ENCODE measurements around the gene RYR3. TPM values are rescaled to one million over a fixed set of nuclear protein-coding genes. Genes with fewer than 3 reads are reported as not detected.
"Not testable (repeated sequence)": the region's sequence is repeated elsewhere in the genome, so short reads cannot be mapped to it uniquely, and the experiment has no call there.

Gene RYR3
- total RNA-seq, 1 experiment from 2014 or later = not detected

GRCh38 chr15:33754242-33754641, 443.5 kb downstream of the RYR3 start:
- no peak for DNase-seq (ENCODE audit: low read depth)

DNA sequence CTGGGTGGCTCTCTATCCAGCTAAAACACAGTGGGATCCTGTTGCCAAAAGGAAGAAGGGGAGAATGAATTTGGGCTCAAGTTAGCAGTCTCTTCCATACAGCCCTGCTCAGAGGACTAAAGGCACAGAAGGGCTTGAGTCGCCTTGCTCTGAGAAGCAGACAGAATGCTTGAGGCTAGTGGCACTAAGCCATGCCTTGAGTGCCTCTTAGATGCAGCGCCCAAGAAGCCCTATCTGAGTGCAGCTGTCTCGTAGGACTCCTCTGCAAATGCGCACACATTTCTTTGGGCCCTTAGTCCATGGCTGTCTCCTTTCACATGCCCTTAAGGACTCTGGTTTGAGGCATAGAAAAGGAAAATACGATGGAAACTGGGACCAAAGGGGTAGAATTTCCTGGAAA, 446.2 kb downstream of the RYR3 start:
- no peak for DNase-seq (ENCODE audit: low read depth)

- no peak for DNase-seq (ENCODE audit: low read depth)
Observed at GRCh38 chr15:33757516-33758232, 446.9 kb downstream of the RYR3 start.

GRCh38 chr15:33766389-33766788, 455.6 kb downstream of the RYR3 start:
- no peak for DNase-seq (ENCODE audit: low read depth)

DNA sequence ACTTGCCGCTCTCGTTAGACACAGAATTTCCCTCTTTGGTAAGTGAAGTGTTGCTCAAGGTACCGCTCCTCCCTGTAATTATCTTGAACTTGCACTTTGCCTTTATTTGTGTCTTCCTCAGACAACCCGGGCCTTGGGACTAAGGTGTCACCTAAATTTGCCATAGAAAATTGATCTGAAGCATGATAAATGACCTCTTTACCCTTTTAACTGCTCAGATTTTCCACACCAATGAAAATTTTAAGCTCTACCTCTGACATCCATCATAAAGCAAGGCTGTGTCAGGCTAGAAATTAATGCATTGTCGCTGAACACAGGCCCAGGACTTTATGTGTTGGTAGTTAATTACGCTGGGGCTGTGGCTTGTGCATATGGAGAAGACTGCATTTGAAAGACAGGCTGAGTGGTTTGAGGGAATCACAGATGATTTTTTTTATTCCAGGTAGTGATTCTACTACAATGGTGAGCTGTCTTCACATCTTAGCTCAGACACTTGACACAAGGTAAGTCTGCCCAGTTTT, 458.0 kb downstream of the RYR3 start:
- DNase-seq (ENCODE audit: low read depth) = no peak

DNA sequence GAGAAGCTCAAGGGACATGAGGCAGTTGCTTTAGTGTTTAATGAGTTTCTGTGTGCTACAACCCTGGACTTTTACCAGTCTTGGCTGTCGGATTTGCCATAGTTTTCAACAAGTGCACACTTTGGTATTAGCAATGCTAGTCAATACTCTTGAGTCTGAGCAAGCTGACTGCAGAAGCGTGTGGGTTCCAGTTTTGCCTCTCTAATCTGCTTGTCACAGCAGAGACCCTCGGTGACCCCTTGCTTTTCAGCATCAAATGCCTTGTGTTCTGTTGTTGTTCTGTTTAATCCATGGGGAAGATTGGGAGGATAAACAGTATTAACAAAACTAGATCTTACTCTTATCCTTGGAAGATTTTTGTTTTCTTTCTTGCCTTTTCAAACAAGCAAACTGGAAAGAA, 463.2 kb downstream of the RYR3 start:
- DNase-seq (ENCODE audit: low read depth) = no peak

- no peak for DNase-seq (ENCODE audit: low read depth)
Observed at GRCh38 chr15:33778852-33779251, 468.1 kb downstream of the RYR3 start.

GRCh38 chr15:33780011-33780768, 469.4 kb downstream of the RYR3 start:
- DNase-seq (ENCODE audit: low read depth) = no peak

DNA sequence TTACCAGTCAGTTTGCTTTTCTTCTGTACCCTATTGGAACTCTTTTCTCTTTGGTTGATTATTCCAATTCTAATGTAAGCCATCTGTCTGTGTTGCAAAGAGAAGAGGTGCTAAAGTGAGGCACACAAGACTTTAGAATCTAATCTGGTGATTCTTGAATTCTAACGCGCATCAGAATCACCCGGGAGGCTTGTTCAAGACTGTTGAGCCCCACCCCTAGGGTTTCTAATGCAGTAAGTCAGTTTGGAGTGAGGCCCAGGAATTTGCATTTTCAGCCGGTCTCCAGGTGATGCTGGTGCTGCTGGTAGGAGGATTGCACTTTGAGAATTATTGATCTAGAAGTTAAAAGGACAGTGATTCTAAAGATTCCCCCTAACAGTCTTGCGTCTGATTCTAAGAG, 472.2 kb downstream of the RYR3 start:
- no peak for DNase-seq (ENCODE audit: low read depth)

GRCh38 chr15:33785366-33785765, 474.6 kb downstream of the RYR3 start:
- DNase-seq (ENCODE audit: low read depth) = no peak

- DNase-seq (ENCODE audit: low read depth) = peak; percentile 80
Observed at GRCh38 chr15:33788906-33789540, 478.3 kb downstream of the RYR3 start.

DNA sequence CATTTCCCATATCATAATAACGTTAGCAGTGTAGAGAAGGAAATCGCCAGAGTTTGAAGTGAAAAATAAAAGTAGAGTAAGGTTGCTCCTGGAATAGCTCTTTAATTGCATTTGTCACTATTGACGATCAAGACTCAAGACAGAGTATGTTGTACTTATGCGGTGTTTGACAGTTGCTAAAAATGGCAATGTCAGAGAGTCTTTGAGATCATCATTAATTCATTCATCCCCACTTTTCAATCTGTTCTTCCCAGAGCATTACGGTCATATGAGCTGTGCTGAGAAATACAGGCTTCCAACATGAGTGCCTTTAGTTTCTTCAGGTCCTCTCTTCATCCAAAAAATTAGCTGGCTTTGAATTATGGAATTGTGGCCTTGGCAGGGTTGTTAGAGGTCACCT, 483.7 kb downstream of the RYR3 start:
- no peak for DNase-seq (ENCODE audit: low read depth)

GRCh38 chr15:33795070-33795469, 484.3 kb downstream of the RYR3 start:
- DNase-seq (ENCODE audit: low read depth) = no peak

GRCh38 chr15:33797651-33798050, 486.9 kb downstream of the RYR3 start:
- no peak for DNase-seq (ENCODE audit: low read depth)

GRCh38 chr15:33801954-33802353, 491.2 kb downstream of the RYR3 start:
- no peak for DNase-seq (ENCODE audit: low read depth)

DNA sequence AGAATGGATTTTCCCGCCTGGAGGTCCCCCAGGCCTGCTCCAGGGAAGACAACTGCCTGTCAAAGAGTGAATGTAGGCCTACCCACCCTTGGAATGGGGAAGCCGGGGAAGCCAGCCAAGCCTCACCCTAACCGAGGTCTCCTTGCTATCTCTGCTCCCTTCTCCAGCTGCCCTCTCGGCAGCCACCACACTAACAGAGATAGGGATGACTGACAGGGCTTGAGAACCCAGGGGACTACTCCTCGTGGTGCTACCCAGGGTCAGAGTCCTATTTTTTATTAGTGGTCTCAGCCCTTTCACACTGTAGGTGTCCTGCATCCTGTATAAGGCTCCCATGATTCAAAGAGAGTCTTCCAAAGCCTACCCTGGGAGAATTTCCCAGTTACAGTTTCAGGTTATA, 496.9 kb downstream of the RYR3 start:
- no peak for DNase-seq (ENCODE audit: low read depth)

GRCh38 chr15:33808720-33809457, 498.1 kb downstream of the RYR3 start:
- no peak for DNase-seq (ENCODE audit: low read depth)

GRCh38 chr15:33810073-33810595, 499.4 kb downstream of the RYR3 start:
- no peak for DNase-seq (ENCODE audit: low read depth)

DNA sequence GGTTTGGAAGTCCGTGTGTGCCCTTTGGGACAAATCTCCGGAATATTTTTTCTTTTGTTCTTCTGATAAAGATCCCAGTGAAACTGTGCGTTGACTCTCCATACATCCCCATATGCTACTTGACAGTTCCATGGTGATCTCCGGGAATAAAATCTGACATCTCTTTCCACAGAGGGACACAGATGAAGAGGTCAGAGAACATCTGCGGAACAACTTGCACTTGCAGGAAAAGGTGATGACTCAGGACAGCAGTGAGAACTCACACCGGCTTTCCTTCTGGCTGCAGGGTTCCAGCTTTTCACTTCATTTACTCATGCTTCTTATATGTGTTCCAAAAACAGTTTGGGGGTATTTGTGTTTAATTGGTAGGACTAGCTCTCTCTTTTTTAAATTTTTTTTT, 500.0 kb downstream of the RYR3 start:
- no peak for DNase-seq (ENCODE audit: low read depth)

- DNase-seq (ENCODE audit: low read depth) = no peak
Observed at GRCh38 chr15:33813891-33814290, 503.1 kb downstream of the RYR3 start.

DNA sequence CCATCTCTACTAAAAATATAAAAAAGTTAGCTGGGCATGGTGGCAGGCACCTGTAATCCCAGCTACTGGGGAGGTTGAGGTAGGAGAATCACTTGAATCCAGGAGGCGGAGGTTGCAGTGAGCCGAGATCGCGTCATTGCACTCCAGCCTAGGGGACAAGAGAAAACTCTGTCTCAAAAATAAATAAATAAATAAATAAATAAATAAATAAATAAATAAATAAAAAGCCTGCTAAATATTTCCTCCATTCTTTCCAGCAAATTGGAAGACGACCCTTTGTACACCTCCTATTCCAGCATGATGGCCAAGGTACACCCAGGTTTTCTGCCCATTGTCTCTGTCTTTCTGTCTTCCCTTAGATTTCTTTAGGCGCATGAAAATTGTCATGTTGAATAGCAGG, 508.7 kb downstream of the RYR3 start:
- DNase-seq (ENCODE audit: low read depth) = not testable (repeated sequence)

DNA sequence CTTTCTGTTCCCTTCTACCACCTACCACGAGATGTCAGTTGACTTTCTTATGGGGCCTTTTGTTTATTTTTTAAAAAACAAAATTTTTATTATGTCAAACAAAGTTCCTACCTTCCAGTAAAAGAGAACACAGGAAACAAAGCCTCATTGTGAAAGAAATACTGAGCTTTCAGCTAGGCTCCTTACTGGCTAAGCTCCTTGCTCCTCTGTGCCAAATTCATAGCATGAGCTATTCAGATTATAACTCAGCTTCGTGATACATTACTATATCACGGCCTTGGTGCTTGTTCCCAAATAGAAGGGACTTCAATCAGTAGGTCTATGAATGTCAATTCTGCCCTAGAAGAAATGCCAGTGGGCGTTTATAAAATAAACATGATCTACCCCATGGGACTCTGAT, 511.7 kb downstream of the RYR3 start:
- DNase-seq (ENCODE audit: low read depth) = no peak
